AG04450 (cell line): Measurements from ENCODE around the gene ARID4B. TPM values are rescaled to one million over a fixed set of nuclear protein-coding genes. Genes with fewer than 3 reads are reported as not detected.

Experiments
- CTCF ChIA-PET: fragments of 300-600, 350-600 bp; formaldehyde crosslinking; extraction: SDS; loops from one replicate; lab custom pipeline; 2022; ENCODE audit warnings: antibody characterized with exemption, inconsistent platforms; lab: Charles Lee
- POLR2A ChIA-PET: fragments of 350-600 bp; formaldehyde crosslinking; extraction: SDS; loops from one replicate; lab custom pipeline; 2021; ENCODE audit warnings: antibody characterized with exemption, inconsistent platforms; lab: Yijun Ruan, JAX
- DNase-seq: peaks from one replicate; pipeline ENCODE4 v3.0.0-alpha.2; 2011; ENCODE audit warnings: low read depth, low spot score
- H3K27ac ChIP-seq: one replicate; pipeline ENCODE4 v1.5.1; 2012; ENCODE audit warnings: low read depth, low read length, control low read depth
- H3K27me3 ChIP-seq: one replicate; pipeline ENCODE4 v1.6.0; 2012; ENCODE audit warnings: low read length; ENCODE audit not compliant: control insufficient read depth, insufficient read depth
- H3K4me3 ChIP-seq: 2 replicates; pipeline ENCODE4 v1.5.1; 2011; ENCODE audit warnings: mild to moderate bottlenecking, low read depth, low read length, control low read depth
- H3K9me3 ChIP-seq: 2 replicates; pipeline ENCODE4 v1.5.1; 2012; ENCODE audit warnings: low read length; ENCODE audit not compliant: control insufficient read depth, insufficient read depth
- polyA plus RNA-seq: library from polyadenylated mRNA; depleted of rRNA; stranded (reverse); fragments of >200 nt; gene quantifications from 2 replicates; pipeline ENCODE4 v1.2.3, GENCODE V29; 2011
- TF ChIP-seq, protein P1 (sequence below): IDR thresholded peaks from 2 replicates; pipeline ENCODE4 v1.5.1; 2011; ENCODE audit warnings: low read depth, low read length, control low read depth, inconsistent platforms

Gene ARID4B
- polyA plus RNA-seq, 1 experiment: 15.6 TPM

DNA sequence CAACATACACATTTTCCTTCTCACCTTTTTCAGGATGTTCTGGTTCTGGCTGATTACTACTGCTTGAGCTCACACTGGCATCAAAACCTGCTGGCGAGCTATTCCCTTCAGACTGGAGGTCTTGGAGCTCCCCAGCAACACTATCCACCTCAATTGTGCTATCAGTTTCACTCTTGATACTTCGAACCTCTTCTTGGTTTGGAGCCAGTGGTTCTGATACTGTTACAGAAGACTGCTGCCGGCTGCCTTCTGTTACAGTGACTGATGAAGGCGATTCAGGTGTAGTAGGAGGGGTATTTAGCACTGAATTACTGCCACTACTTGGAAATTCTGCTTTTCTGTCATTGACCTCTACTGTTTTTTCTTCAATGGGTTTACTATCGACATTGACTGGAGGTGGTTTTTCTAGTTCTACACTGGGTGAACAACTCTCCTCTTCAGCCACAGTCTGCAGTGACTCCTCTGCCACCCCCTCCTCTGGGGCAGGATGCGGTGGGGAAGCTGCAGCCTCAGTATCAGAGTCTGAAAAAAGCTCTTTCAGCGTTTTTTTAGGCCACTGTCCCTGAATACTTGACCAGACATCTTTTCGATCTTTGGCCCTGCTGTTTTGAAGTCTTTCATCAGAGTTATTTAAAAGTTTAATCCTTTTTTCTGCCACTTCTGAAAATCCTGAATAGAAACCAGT, 146.3 kb downstream of the ARID4B start:
- Histone ChIP-seq H3K4me3 (no peak overlapping the region), H3K27ac (no peak overlapping the region), H3K27me3 (no peaks in the 10 kb centered on the region), H3K9me3 (no peaks in the 10 kb centered on the region)
- POLR2A ChIA-PET: no interaction called here
- DNase-seq: no peak
- TF ChIP-seq, protein P1, sequence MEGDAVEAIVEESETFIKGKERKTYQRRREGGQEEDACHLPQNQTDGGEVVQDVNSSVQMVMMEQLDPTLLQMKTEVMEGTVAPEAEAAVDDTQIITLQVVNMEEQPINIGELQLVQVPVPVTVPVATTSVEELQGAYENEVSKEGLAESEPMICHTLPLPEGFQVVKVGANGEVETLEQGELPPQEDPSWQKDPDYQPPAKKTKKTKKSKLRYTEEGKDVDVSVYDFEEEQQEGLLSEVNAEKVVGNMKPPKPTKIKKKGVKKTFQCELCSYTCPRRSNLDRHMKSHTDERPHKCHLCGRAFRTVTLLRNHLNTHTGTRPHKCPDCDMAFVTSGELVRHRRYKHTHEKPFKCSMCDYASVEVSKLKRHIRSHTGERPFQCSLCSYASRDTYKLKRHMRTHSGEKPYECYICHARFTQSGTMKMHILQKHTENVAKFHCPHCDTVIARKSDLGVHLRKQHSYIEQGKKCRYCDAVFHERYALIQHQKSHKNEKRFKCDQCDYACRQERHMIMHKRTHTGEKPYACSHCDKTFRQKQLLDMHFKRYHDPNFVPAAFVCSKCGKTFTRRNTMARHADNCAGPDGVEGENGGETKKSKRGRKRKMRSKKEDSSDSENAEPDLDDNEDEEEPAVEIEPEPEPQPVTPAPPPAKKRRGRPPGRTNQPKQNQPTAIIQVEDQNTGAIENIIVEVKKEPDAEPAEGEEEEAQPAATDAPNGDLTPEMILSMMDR: no peak
- CTCF ChIA-PET: interaction anchor here (0.6 kb wide), 3 partner anchors 36 to 744 kb away, joined by 3 to 8 read pairs (median 3); no protein-coding TSS in a partner anchor

DNA sequence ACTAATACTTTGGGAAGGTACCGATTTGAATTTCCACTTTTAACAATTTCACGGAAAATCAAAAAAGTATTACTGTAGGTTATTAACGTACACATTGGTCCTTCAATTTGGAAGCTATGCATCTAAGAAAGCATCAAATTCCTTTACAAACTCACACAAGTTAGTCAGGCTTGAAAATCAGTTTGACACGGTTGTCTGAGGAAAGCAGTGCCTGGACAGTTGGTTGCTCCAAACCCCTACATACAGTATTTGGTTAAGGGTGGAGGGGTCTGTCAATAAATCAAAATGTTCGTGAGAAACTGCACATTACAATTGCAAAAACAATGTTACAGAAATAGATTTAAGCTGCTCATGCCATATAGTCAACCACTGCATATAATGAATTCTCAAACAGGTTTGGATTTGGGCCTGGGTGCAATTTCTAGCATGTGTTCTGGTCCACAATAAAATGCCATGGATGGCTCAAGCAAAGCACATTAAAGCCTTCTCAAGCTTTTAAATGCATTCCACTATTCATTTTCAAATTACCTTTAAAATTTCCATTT, 147.0 kb downstream of the ARID4B start:
- POLR2A ChIA-PET: interaction anchor here (0.6 kb wide), 1 partner anchor 9 kb away, joined by 4 read pairs; no protein-coding TSS in a partner anchor
- no peak overlapping the region for H3K4me3 ChIP-seq
- no peak overlapping the region for H3K27ac ChIP-seq
- no peak for DNase-seq
- CTCF ChIA-PET: interaction anchor here (0.6 kb wide), 1 partner anchor 324 kb away, joined by 3 read pairs; no protein-coding TSS in a partner anchor
- TF ChIP-seq, protein P1: no peak
- H3K9me3 ChIP-seq: no peaks in the 10 kb centered on the region
- no peaks in the 10 kb centered on the region for H3K27me3 ChIP-seq

DNA sequence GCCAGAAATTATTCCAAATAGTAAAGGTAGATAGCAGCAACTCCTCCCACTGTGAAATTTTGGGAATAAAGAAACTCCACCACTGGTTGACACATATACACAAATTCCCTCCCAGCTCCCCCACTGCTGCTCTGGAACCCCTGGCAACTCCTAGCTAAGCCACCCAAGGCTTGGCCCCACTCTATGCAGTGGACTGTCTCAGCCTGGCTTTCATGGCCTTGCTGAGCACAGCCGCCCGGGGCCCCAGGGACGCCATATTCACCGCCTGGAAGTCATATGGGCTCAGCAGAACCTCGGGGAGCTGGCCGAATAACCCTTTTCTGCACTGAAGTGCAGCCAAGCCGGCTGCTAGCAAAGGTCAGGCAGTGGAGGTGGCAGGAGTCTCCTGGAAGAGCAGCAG, 151.5 kb downstream of the ARID4B start:
- no peak for DNase-seq
- CTCF ChIA-PET: no interaction called here
- no peaks in the 10 kb centered on the region for H3K9me3 ChIP-seq
- H3K4me3 ChIP-seq: no peak overlapping the region
- TF ChIP-seq, protein P1: no peak
- no peaks in the 10 kb centered on the region for H3K27me3 ChIP-seq
- no peak overlapping the region for H3K27ac ChIP-seq
- POLR2A ChIA-PET: no interaction called here

DNA sequence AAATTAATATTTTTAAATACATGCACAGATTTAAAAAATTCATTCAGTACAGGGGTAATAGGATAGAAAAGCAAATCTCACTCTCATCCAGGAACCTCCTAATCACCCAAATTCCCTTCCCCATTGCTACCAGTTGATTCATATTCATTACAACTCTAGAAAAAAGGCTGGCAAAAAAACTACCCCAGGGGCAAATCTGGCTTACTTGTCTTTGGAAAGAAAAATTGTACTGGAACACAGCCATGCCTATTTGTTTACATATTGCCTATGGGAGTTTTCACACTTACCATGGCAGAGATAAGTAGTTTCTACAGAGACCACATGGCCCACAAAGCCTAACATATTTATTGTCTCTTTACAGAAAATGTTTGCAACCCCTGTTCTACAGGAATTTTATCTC, 158.0 kb downstream of the ARID4B start:
- TF ChIP-seq, protein P1: no peak
- POLR2A ChIA-PET: no interaction called here
- DNase-seq: no peak
- Histone ChIP-seq H3K27me3 (no peaks in the 10 kb centered on the region), H3K27ac (no peak overlapping the region), H3K4me3 (no peak overlapping the region), H3K9me3 (no peaks in the 10 kb centered on the region)
- CTCF ChIA-PET: no interaction called here

DNA sequence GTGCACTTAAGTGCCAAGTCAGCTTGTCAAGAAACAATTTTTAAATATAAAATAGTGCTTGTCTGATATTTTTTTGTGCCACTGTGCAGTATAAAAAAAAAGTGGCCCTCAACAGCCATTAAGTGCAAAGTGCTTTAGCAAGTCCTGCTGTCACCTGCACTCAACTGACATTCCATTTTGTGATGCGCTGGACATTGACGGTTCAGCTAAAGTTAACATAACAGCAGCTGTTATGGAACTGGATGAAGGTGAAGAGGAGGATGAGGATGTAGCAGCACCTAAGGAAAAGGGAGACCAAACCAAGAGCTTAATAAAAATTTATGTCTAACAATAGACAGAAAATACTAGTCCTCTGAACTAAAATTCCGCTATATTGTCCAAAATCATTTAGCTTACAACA, 159.6 kb downstream of the ARID4B start:
- POLR2A ChIA-PET: interaction anchor here (0.6 to 0.7 kb wide), 2 partner anchors 29 to 66 kb away, joined by 3 to 4 read pairs; no protein-coding TSS in a partner anchor
- DNase-seq: no peak
- no peak overlapping the region for H3K4me3 ChIP-seq
- H3K27me3 ChIP-seq: no peaks in the 10 kb centered on the region
- H3K27ac ChIP-seq: no peak overlapping the region
- no peaks in the 10 kb centered on the region for H3K9me3 ChIP-seq
- CTCF ChIA-PET: interaction anchor here (0.5 kb wide), 1 partner anchor 300 kb away, joined by 3 read pairs; no protein-coding TSS in a partner anchor
- TF ChIP-seq, protein P1: no peak
